ENCODE results near the gene INPP4B.

Gene INPP4B

GRCh38 chr4:142440093-142440492 lies 406.0 kb downstream of the INPP4B start:
- peaks cover 15% of the 10 kb centered on the region for H3K9me3 Mint-ChIP-seq
- peaks cover 15% of the 10 kb centered on the region for H3K36me3 Mint-ChIP-seq
- H3K27ac Mint-ChIP-seq = no peak overlapping the region
- H3K27me3 Mint-ChIP-seq = no peaks in the 10 kb centered on the region
- H3K4me1 Mint-ChIP-seq = peaks cover 32% of the 10 kb centered on the region
- no peak overlapping the region for H3K4me3 Mint-ChIP-seq

- H3K36me3 Mint-ChIP-seq = peaks cover 8% of the 10 kb centered on the region
- no peak overlapping the region for H3K4me3 Mint-ChIP-seq
Observed at GRCh38 chr4:142435599-142436235, 410.4 kb downstream of the INPP4B start.

DNA sequence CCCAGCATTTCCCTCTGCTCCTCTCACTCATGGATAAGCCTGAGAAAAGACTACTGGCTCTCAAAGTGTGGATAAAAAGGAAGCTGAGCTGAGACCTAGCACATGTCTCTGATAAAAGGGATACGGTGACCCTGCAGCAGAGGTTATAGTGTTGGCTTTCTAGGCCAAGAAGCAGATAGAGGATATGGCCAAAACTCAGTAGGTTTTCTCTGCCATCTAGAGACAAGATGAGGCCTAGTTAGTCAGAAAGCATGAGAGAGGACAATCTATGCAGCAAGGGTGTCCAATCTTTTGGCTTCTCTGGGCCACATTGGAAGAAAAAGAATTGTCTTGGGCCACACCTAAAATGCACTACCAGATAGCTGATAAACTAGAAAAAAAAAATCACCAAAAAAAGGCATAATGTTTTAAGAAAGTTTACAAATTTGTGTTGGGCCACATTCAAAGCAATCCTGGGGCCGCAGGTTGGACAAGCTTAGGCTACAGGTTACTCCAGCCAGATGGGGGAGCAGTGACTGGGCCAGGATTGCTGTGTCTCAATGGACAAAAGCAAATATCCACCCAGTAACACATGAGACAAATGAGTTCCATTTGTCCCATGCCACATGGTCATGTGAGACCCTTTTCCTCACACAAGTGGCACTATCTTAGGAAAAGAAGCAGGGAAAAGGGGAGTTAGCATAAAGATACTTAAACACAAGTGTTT lies 411.4 kb downstream of the INPP4B start:
- peaks cover 5% of the 10 kb centered on the region for H3K9me3 Mint-ChIP-seq
- peaks cover 40% of the 10 kb centered on the region for H3K4me1 Mint-ChIP-seq
- no peak overlapping the region for H3K4me3 Mint-ChIP-seq
- peaks cover 8% of the 10 kb centered on the region for H3K36me3 Mint-ChIP-seq
- peak overlapping the region; percentile 19 for H3K27ac Mint-ChIP-seq
- H3K27me3 Mint-ChIP-seq = no peaks in the 10 kb centered on the region

More at GRCh38 chr4:142435599-142436235, 410.4 kb downstream of the INPP4B start:
- H3K27me3 Mint-ChIP-seq = no peaks in the 10 kb centered on the region
- no peak overlapping the region for H3K27ac Mint-ChIP-seq
- H3K9me3 Mint-ChIP-seq = peaks cover 5% of the 10 kb centered on the region
- H3K4me1 Mint-ChIP-seq = peaks cover 39% of the 10 kb centered on the region

DNA sequence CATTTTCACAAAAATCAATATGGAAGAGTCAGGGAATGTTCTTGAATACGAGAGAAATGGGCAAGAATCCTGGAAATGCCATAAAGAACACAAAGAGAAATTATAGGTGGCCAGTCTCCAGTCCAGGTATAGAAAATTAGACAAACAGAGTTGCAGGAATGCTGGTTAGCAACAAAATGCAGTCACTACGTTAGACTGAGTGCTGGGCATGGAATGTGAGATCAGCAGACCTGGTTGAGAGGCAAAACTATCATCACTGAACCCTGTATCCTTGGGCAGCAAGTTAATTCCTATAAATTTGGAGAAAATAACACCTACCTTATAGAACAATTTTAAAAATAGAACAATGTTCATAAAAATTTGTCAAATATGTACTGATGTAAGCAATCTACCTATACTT lies 417.4 kb downstream of the INPP4B start:
- H3K9me3 Mint-ChIP-seq = peaks cover 7% of the 10 kb centered on the region
- H3K4me3 Mint-ChIP-seq = no peak overlapping the region
- no peaks in the 10 kb centered on the region for H3K27me3 Mint-ChIP-seq
- peaks cover 5% of the 10 kb centered on the region for H3K36me3 Mint-ChIP-seq
- H3K27ac Mint-ChIP-seq = no peak overlapping the region
- H3K4me1 Mint-ChIP-seq = peaks cover 28% of the 10 kb centered on the region

GRCh38 chr4:142427456-142427855 lies 418.6 kb downstream of the INPP4B start:
- Mint-ChIP-seq H3K27ac (no peak overlapping the region), H3K27me3 (no peaks in the 10 kb centered on the region), H3K9me3 (peaks cover 7% of the 10 kb centered on the region), H3K4me1 (peaks cover 20% of the 10 kb centered on the region), H3K36me3 (peaks cover 5% of the 10 kb centered on the region), H3K4me3 (no peak overlapping the region)

GRCh38 chr4:142423861-142424260 lies 422.2 kb downstream of the INPP4B start:
- H3K4me1 Mint-ChIP-seq = peaks cover 26% of the 10 kb centered on the region
- H3K36me3 Mint-ChIP-seq = peaks cover 6% of the 10 kb centered on the region
- H3K4me3 Mint-ChIP-seq = no peak overlapping the region
- peaks cover 7% of the 10 kb centered on the region for H3K9me3 Mint-ChIP-seq
- H3K27me3 Mint-ChIP-seq = no peaks in the 10 kb centered on the region
- no peak overlapping the region for H3K27ac Mint-ChIP-seq

GRCh38 chr4:142420311-142421095 lies 425.6 kb downstream of the INPP4B start:
- H3K27me3 Mint-ChIP-seq = no peaks in the 10 kb centered on the region
- H3K27ac Mint-ChIP-seq = no peak overlapping the region
- no peak overlapping the region for H3K4me3 Mint-ChIP-seq
- H3K36me3 Mint-ChIP-seq = peaks cover 4% of the 10 kb centered on the region
- H3K9me3 Mint-ChIP-seq = peaks cover 10% of the 10 kb centered on the region
- peaks cover 54% of the 10 kb centered on the region for H3K4me1 Mint-ChIP-seq

- H3K4me3 Mint-ChIP-seq = no peak overlapping the region
- H3K36me3 Mint-ChIP-seq = peaks cover 4% of the 10 kb centered on the region
- peaks cover 55% of the 10 kb centered on the region for H3K4me1 Mint-ChIP-seq
- H3K27me3 Mint-ChIP-seq = no peaks in the 10 kb centered on the region
- H3K27ac Mint-ChIP-seq = peak overlapping the region; percentile 71
- peaks cover 10% of the 10 kb centered on the region for H3K9me3 Mint-ChIP-seq
Observed at GRCh38 chr4:142419712-142420111, 426.4 kb downstream of the INPP4B start.

DNA sequence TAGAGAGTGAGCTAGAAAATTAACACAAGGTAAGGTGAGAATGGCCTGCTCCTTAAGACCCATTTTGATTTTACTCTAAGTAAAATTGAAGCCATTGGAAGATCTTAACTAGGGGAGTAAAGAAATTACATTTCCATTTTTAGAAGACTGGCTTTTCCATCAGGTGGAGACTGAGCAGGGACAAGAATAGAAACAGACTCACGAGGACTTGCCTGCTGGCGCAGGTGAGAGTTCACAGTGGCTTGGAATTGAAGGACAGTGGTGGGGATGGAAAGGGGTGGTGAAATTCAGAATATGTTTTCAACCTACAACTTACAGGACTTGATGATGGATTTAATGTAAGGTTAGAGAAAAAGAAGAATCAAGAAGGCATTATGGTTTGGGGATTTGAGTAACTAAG lies 427.4 kb downstream of the INPP4B start:
- Mint-ChIP-seq H3K4me1 (peaks cover 65% of the 10 kb centered on the region), H3K36me3 (peaks cover 3% of the 10 kb centered on the region), H3K4me3 (no peak overlapping the region), H3K27ac (peak overlapping the region; percentile 70), H3K27me3 (no peaks in the 10 kb centered on the region), H3K9me3 (peaks cover 12% of the 10 kb centered on the region)

DNA sequence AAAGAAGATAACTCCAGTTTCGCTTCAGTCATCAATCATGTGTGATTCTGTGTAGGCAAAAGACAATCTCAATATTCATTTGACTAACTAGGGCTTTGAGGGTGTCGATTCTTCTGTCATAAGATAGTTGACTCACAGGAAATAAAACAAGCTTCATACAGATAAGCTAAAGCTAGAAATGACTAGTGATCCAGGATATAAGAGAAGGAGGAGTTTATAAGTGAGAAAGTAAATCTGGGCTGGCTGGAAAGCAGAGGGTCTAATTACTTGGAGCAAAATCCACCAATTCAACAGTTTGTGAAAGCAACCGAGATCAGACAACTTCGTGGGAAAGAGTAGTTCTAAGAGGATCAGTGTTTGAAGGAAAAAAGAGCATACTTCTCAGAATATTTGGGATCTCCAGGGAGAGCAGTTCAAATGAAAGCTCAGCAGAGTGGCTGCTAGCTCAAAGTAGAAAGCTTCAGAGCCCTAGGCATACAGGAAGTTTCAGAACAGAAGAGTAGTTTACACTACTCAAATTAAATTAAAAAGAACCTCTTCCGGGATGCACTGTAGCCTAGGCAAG lies 429.3 kb downstream of the INPP4B start:
- Mint-ChIP-seq H3K4me3 (peak overlapping the region; percentile 83), H3K4me1 (peaks cover 79% of the 10 kb centered on the region), H3K27me3 (no peaks in the 10 kb centered on the region), H3K36me3 (peaks cover under 1% of the 10 kb centered on the region), H3K27ac (peak overlapping the region; percentile 96), H3K9me3 (peaks cover 12% of the 10 kb centered on the region)

GRCh38 chr4:142416121-142416520 lies 430.0 kb downstream of the INPP4B start:
- Mint-ChIP-seq H3K4me1 (peaks cover 83% of the 10 kb centered on the region), H3K9me3 (peaks cover 12% of the 10 kb centered on the region), H3K4me3 (peak overlapping the region; percentile 19), H3K27ac (peak overlapping the region; percentile 82), H3K27me3 (no peaks in the 10 kb centered on the region), H3K36me3 (no peaks in the 10 kb centered on the region)

GRCh38 chr4:142414366-142414990 lies 431.6 kb downstream of the INPP4B start:
- H3K9me3 Mint-ChIP-seq = peaks cover 12% of the 10 kb centered on the region
- H3K4me1 Mint-ChIP-seq = peaks cover 80% of the 10 kb centered on the region
- H3K4me3 Mint-ChIP-seq = no peak overlapping the region
- H3K27me3 Mint-ChIP-seq = no peaks in the 10 kb centered on the region
- H3K36me3 Mint-ChIP-seq = no peaks in the 10 kb centered on the region
- H3K27ac Mint-ChIP-seq = peak overlapping the region; percentile 92

- peaks cover 9% of the 10 kb centered on the region for H3K9me3 Mint-ChIP-seq
- H3K27ac Mint-ChIP-seq = peak overlapping the region; percentile 77
- H3K4me3 Mint-ChIP-seq = no peak overlapping the region
- H3K36me3 Mint-ChIP-seq = no peaks in the 10 kb centered on the region
- no peaks in the 10 kb centered on the region for H3K27me3 Mint-ChIP-seq
- peaks cover 80% of the 10 kb centered on the region for H3K4me1 Mint-ChIP-seq
Observed at GRCh38 chr4:142413485-142413884, 432.6 kb downstream of the INPP4B start.

- Mint-ChIP-seq H3K9me3 (peaks cover 7% of the 10 kb centered on the region), H3K4me3 (no peak overlapping the region), H3K27ac (peak overlapping the region; percentile 83), H3K4me1 (peaks cover 81% of the 10 kb centered on the region), H3K27me3 (no peaks in the 10 kb centered on the region), H3K36me3 (no peaks in the 10 kb centered on the region)
Observed at GRCh38 chr4:142411993-142412392, 434.1 kb downstream of the INPP4B start.

DNA sequence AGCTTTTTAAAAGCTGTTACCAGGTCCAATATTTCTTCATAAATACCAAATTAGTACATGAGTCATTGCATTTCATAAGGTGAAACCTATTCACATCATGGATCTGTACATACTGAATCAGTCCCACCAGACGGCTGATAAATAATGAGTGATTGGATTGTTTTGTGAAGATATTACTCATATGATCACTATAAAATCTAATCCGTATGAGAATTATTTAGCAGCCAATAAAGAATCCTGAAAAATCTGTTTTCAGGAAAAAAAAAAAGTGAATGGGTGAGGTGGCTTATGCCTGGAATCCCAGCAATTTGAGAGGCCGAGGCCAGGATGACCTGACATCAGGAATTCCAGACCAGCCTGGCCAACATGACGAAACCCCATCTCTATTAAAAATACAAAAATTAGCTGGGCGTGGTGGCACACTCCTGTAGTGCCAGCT lies 438.1 kb downstream of the INPP4B start:
- Mint-ChIP-seq H3K36me3 (no peaks in the 10 kb centered on the region), H3K27ac (peak overlapping the region; percentile 100), H3K27me3 (no peaks in the 10 kb centered on the region), H3K4me1 (peaks cover 70% of the 10 kb centered on the region), H3K4me3 (peak overlapping the region; percentile 57), H3K9me3 (no peaks in the 10 kb centered on the region)

Data from activated naive CD4-positive, alpha-beta T cell treated with anti-CD3 and anti-CD28 coated beads, Interleukin-2, amount 50 U/mL, for 24 hours (primary cell).